Adrenal gland (tissue), 12 donors: ENCODE results near the gene TEX54. TPM values are rescaled to one million over a fixed set of nuclear protein-coding genes. Genes with fewer than 3 reads are reported as not detected.
"Not testable (repeated sequence)": the region's sequence is repeated elsewhere in the genome, so short reads cannot be mapped to it uniquely, and the experiment has no call there.

Experiments used
- DNase-seq, 7 donors: peaks; one replicate each; pipeline ENCODE4 v3.0.0-alpha.2; 2019 to 2020
- H3K27ac ChIP-seq, 5 donors: fragments of 200-600 bp; sonication (generic) in 4 of 5; 1 replicate in 3 of 5; 2 replicates in 2 of 5; pipeline versions ENCODE4 v1.5.1 to v1.8.0; 2016 to 2020; ENCODE audit warnings: mild to moderate bottlenecking in 1 of 5
- H3K27me3 ChIP-seq: fragments of 200-600 bp; 2 replicates; pipeline ENCODE4 v1.8.0; 2021
- H3K36me3 ChIP-seq, 2 donors: fragments of 200-600 bp; replicated peaks in 1 of 2; 1 replicate in 1 of 2; 2 replicates in 1 of 2; pipeline versions ENCODE4 v1.5.1 to v1.8.0; 2018 to 2022
- H3K4me1 ChIP-seq, 2 donors: fragments of 200-600 bp; replicated peaks in 1 of 2; 1 replicate in 1 of 2; 2 replicates in 1 of 2; pipeline versions ENCODE4 v1.5.1 to v1.8.0; 2018 to 2021
- H3K4me3 ChIP-seq, 4 donors: fragments of 200-600 bp; sonication (generic) in 3 of 4; one replicate each; pipeline ENCODE4 v1.5.1; 2016 to 2018
- H3K9me3 ChIP-seq, 3 donors: fragments of 200-600 bp; sonication (generic) in 1 of 3; replicated peaks in 1 of 3; 1 replicate in 2 of 3; 2 replicates in 1 of 3; pipeline versions ENCODE4 v1.5.1 to v1.8.0; 2016 to 2021
- POLR2A ChIP-seq, 2 donors: fragments of 450-650 bp; IDR thresholded peaks; one replicate each; pipeline ENCODE4 v1.6.1; 2017; ENCODE audit warnings: antibody characterized with exemption in 2 of 2, mild to moderate bottlenecking in 2 of 2, moderate library complexity in 1 of 2
- WGBS, 4 donors: extraction: QIAGEN DNeasy Blood & Tissue Kit in 2 of 4; methylation state at CpG; one replicate each; pipeline versions ENCODE4 v1.1.5 to v1.1.7; 2013 to 2017; 5-methylcytosine and 5-hydroxymethylcytosine counted together
- intact Hi-C, 2 donors: fragments of 100-400 bp; cut with DNase I; formaldehyde crosslinking; loops; one replicate each; pipeline versions ENCODE4 v1.14.1 to v1.15.0; 2022 to 2023
- polyA plus RNA-seq, 3 donors: library from polyadenylated mRNA; stranded (reverse); fragments of 200-250 nt in 2 of 3; fragments of 350-450 nt in 1 of 3; fragmentation: Illumina TruSeq in 1 of 3; extraction: RNeasy Lipid Tissue Mini Kit (QIAGEN cat#74804) in 1 of 3; gene quantifications; one replicate each; pipeline ENCODE4 v1.2.3, GENCODE V29; 2013 to 2014
- total RNA-seq, 9 donors: library from RNA; depleted of rRNA in 4 of 9; stranded (reverse); fragments of >200 nt in 4 of 9; fragments of 120-200 nt in 1 of 9; fragmentation: NEBNext Ultra II Directional in 1 of 9; extraction: Animal tissue kit (Norgen Biotek cat#: 25700) in 1 of 9; gene quantifications; one replicate each; pipeline versions ENCODE4 v1.1.0 to v1.2.4, GENCODE V29; 2013 to 2023
- TF ChIP-seq, protein P1 (sequence below), 6 experiments: fragments of 450-650 bp in 4 of 6; fragments of 200-600 bp in 2 of 6; sonication (generic) in 1 of 6; IDR thresholded peaks; 1 replicate in 5 of 6; 2 replicates in 1 of 6; pipeline versions ENCODE4 v1.5.1 to v1.8.0; 2016 to 2021; ENCODE audit warnings: antibody characterized with exemption in 6 of 6, mild to moderate bottlenecking in 2 of 6, moderate library complexity in 1 of 6
- donor health status: healthy with polysubstance abuse.
- donor health status: Bipolar disorder and iron deficiency.
- donor health status: DM: yes; HTN: yes; CAD: no.
- donor health status: DM: no; HTN: no; CAD: no.
- donor health status: DM: no; HTN: no; CAD: no.
- donor health status: DM: yes; HTN: yes; CAD: no.

TEX54 gene
- total and polyA plus RNA-seq, 12 donors, result 0.27 to 1.4 TPM; not detected in 10

DNA sequence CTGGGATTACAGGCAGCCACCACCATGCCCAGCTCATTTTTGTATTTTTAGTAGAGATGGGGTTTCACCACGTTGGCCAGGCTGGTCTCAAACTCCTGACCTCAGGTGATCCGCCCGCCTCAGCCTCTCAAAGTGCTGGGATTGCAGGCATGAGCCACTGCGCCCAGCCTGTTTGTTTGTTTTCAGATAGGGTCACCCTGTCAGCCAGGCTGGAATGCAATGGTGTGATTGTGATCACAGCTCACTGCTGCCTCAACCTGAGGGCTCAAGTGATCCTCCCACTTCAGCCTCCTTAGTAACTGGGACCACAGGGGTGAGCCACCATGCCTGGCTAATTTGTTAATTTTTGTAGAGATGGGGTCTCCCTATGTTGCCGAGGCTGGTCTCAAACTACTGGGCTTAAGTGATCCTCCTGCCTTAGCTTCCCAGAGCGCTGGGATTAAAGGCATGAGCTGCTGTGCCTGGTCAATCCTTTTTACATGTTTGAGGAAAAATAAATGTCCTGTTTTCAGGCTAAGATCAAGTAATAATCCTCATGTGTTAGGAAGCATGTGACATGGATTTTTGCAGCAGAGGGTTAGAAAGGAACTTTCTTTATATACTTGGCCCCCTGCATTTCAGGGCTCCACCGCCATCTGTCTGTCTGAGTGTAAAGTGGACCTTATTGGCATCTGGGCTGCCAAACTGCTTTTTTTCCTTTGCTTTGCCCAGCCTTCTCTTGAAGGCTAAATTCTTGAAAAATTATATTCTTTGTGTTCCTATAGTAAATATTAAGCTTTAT lies 43.2 kb upstream of the TEX54 start:
- no peak for TF ChIP-seq POLR2A (IDR thresholded peaks at IDR 0.05)
- Histone ChIP-seq H3K9me3 (no peaks in the 10 kb centered on the region), H3K27me3 (no peaks in the 10 kb centered on the region), H3K27ac (no peak overlapping the region), H3K36me3 (no peaks in the 10 kb centered on the region), H3K4me3 (no peak overlapping the region), H3K4me1 (peaks cover 15% of the 10 kb centered on the region in 2 donors)
- intact Hi-C loops, result no loop called here
- DNase-seq, result no peak
- WGBS, 4 donors, result 85 to 94% (median 91%) methylated on average over 6 to 7 of the region's 7 CpGs

DNA sequence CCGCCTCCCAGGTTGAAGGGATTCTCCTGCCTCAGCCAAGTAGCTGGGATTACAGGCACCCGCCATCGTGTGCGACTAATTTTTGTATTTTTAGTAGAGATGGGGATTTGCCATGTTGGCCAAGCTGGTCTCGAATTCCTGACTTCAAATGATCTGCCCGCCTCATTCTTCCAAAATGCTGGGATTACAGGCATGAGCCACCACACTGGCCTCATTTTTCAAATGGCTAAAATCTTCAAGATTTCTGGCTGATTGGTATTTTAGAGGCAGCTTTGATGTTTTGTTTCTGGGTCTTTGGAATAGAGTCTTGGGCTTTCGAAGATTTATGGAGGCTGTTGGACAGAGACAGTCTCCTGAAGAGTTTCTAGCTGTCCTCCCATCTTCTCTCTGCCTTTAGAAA lies 42.2 kb upstream of the TEX54 start:
- Histone ChIP-seq H3K9me3 (no peaks in the 10 kb centered on the region), H3K4me3 (no peak overlapping the region), H3K4me1 (peaks cover 8% of the 10 kb centered on the region in 2 donors), H3K27me3 (no peaks in the 10 kb centered on the region), H3K27ac (no peak overlapping the region), H3K36me3 (no peaks in the 10 kb centered on the region)
- 97 to 98% (median 97%) methylated on average over 7 of the region's 7 CpGs for WGBS, 4 donors
- intact Hi-C loops, result no loop called here
- DNase-seq, result no peak
- TF ChIP-seq, protein P1, sequence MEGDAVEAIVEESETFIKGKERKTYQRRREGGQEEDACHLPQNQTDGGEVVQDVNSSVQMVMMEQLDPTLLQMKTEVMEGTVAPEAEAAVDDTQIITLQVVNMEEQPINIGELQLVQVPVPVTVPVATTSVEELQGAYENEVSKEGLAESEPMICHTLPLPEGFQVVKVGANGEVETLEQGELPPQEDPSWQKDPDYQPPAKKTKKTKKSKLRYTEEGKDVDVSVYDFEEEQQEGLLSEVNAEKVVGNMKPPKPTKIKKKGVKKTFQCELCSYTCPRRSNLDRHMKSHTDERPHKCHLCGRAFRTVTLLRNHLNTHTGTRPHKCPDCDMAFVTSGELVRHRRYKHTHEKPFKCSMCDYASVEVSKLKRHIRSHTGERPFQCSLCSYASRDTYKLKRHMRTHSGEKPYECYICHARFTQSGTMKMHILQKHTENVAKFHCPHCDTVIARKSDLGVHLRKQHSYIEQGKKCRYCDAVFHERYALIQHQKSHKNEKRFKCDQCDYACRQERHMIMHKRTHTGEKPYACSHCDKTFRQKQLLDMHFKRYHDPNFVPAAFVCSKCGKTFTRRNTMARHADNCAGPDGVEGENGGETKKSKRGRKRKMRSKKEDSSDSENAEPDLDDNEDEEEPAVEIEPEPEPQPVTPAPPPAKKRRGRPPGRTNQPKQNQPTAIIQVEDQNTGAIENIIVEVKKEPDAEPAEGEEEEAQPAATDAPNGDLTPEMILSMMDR (IDR thresholded peaks at IDR 0.05), result no peak
- TF ChIP-seq POLR2A (IDR thresholded peaks at IDR 0.05), result no peak

DNA sequence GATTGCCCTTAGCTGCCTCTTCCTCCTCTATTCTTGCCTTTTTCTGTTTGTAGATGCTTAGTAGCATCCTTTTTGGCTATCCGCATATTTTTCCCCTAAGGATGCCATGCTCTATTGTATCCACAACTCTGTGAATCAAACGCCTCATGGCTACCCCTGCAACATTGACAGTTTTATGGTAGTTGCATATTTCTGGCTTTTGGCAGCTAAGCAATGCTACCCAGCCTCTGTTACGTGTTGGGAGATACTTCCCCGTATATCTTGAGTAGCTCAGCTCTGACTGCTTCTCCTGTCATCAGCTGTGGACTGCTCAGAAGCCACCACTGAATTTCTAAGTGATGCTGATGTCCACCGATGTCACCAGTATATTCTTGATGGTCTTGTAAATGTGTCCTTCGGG lies 33.0 kb upstream of the TEX54 start:
- H3K27me3 ChIP-seq, result no peaks in the 10 kb centered on the region
- DNase-seq, result no peak
- H3K4me3 ChIP-seq, result no peak overlapping the region
- no peaks in the 10 kb centered on the region for H3K9me3 ChIP-seq
- H3K4me1 ChIP-seq, result no peaks in the 10 kb centered on the region
- intact Hi-C loops, result loop anchor here in 1 of 2 donors (10.0 kb wide), 1 partner anchor 71 kb away; the partner anchor contains the start of gene TMEM223
- TF ChIP-seq, protein P1 (IDR thresholded peaks at IDR 0.05), result no peak
- TF ChIP-seq POLR2A (IDR thresholded peaks at IDR 0.05), result no peak
- 71 to 79% (median 78%) methylated on average over 6 of the region's 6 CpGs for WGBS, 4 donors
- no peaks in the 10 kb centered on the region for H3K36me3 ChIP-seq
- no peak overlapping the region for H3K27ac ChIP-seq

DNA sequence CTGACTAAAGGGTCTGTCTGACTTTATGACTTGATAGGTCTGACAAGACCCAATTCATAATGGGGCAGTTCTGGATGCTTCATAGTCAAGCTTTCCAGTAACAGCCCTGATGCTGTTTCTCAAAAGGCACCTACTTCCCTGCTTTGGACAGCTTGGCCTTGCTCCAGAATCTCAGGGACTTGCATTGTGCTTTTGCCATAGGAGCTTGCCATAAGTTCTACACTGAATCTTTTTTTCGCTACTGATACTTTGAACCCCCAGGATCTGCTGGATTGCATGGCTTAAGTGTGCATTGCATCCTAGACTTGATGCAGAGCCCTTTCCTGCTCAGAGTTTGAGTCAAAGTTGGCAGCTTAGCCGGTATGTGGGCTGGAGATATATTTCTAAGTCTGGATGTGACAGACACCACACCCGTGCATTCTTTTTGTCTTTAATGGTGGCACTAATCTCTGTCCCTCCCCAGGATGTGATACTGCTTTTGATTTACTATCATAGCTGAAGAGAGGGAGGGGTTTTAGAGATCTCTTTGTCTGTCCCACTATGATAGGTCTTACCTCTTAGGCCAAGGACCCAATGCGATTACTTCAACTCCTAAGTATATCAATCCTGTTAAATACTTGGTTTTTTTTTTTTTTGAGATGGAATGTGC lies 31.2 kb upstream of the TEX54 start:
- no peaks in the 10 kb centered on the region for H3K9me3 ChIP-seq
- no peak overlapping the region for H3K27ac ChIP-seq
- no peak for DNase-seq
- 72 to 79% (median 76%) methylated on average over 3 to 4 of the region's 4 CpGs for WGBS, 4 donors
- TF ChIP-seq POLR2A (IDR thresholded peaks at IDR 0.05), result no peak
- H3K4me1 ChIP-seq, result no peaks in the 10 kb centered on the region
- H3K4me3 ChIP-seq, result no peak overlapping the region
- H3K36me3 ChIP-seq, result no peaks in the 10 kb centered on the region
- intact Hi-C loops, result loop anchor here (5.0 to 10.0 kb wide), 2 partner anchors 69 to 77 kb away; partner anchors contain the start of genes TMEM179B (in 1 of the 2) and TMEM223 (in 1 of the 2)
- H3K27me3 ChIP-seq, result no peaks in the 10 kb centered on the region

DNA sequence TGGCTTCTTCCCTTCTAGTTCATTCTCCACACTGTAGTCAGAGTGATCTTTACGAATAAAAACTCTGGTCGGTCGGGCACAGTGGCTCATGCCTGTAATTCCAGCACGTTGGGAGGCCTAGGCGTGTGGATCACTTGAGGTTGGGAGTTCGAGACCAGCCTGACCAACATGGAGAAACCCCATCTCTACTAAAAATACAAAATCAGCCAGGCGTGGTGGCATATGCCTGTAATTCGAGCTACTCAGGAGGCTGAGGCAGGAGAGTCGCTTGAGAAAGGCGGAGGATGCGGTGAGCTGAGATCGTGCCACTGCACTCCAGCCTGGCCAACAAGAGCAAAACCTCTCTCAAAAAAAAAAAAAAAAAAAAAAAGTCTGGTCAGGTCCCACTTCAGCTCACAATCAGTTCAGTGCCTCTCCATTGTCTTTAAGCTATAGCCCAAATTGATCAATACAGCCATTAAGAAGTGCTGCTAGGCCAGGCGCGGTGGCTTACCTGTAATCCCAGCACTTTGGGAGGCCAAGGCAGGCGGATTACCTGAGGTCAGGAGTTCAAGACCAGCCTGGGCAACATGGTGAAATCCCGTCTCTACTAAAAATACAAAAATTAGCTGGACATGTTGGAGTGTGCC lies 29.0 kb upstream of the TEX54 start:
- not testable (repeated sequence) for H3K4me1 ChIP-seq, H3K27ac ChIP-seq, DNase-seq, H3K36me3 ChIP-seq, H3K9me3 ChIP-seq, H3K4me3 ChIP-seq, H3K27me3 ChIP-seq
- 91 to 96% (median 91%) methylated on average over 16 of the region's 16 CpGs for WGBS, 4 donors
- intact Hi-C loops, result loop anchor here (5.0 to 10.0 kb wide), 2 partner anchors 67 to 74 kb away; partner anchors contain the start of genes TMEM179B (in 1 of the 2) and TMEM223 (in 1 of the 2)
